ENCODE results near the gene SHBG. TPM values are rescaled to one million over a fixed set of nuclear protein-coding genes. Genes with fewer than 3 reads are reported as not detected.
A peak's percentile ranks its signal among the peaks of the same experiment; 100 is the strongest.
"Not testable (repeated sequence)": the region's sequence is repeated elsewhere in the genome, so short reads cannot be mapped to it uniquely, and the experiment has no call there.

Gene SHBG
- total RNA-seq, 1 donor from 2014 or later, result not detected

- H3K9me3 ChIP-seq, result no peaks in the 10 kb centered on the region
- H3K4me3 ChIP-seq, result no peak overlapping the region
- ATAC-seq (no peak), DNase-seq (no peak)
- no peak for TF ChIP-seq CTCF (IDR thresholded peaks at IDR 0.05)
- intact Hi-C loops (cut with DNase I), result no loop called here
- H3K4me1 ChIP-seq, result peaks cover 3% of the 10 kb centered on the region
- no peak overlapping the region for H3K27ac ChIP-seq
- no peaks in the 10 kb centered on the region for H3K27me3 ChIP-seq (ENCODE audit: low read depth)
- H3K36me3 ChIP-seq, result no peaks in the 10 kb centered on the region
These were observed 3.2 kb downstream of the SHBG start for GRCh38 chr17:7633093-7633492.

GRCh38 chr17:7634384-7634783 is 4.4 kb downstream of the SHBG start:
- Histone ChIP-seq H3K27ac (no peak overlapping the region), H3K27me3 (ENCODE audit: low read depth) (no peaks in the 10 kb centered on the region), H3K36me3 (no peaks in the 10 kb centered on the region), H3K4me3 (no peak overlapping the region), H3K9me3 (no peaks in the 10 kb centered on the region), H3K4me1 (no peaks in the 10 kb centered on the region)
- TF ChIP-seq CTCF (IDR thresholded peaks at IDR 0.05), result peak; percentile 21
- intact Hi-C loops (cut with DNase I), result no loop called here
- DNase-seq, result no peak
- ATAC-seq, result peak; percentile 17 to 28

GRCh38 chr17:7636163-7636562 is 6.2 kb downstream of the SHBG start:
- Histone ChIP-seq H3K9me3 (no peaks in the 10 kb centered on the region), H3K27ac (no peak overlapping the region), H3K4me3 (no peak overlapping the region), H3K36me3 (no peaks in the 10 kb centered on the region), H3K27me3 (ENCODE audit: low read depth) (no peaks in the 10 kb centered on the region), H3K4me1 (no peaks in the 10 kb centered on the region)
- ATAC-seq (no peak), DNase-seq (no peak)
- intact Hi-C loops (cut with DNase I), result no loop called here
- no peak for TF ChIP-seq CTCF (IDR thresholded peaks at IDR 0.05)

DNA sequence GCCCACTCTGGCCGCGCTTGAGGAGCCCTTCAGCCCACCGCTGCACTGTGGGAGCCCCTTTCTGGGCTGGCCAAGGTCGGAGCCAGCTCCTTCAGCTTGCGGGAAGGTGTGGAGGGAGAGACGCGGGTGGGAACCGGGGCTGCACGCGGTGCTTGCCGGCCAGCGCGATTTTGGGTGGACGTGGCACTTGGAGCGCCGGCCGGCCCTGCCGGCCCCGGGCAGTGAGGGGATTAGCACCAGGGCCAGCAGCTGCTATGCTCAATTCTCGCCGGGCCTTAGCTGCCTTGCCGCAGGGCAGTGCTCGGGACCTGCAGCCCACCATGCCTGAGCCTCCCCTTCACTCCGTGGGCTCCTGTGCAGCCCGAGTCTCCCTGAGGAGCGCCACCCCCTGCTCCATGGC is 10.8 kb downstream of the SHBG start:
- TF ChIP-seq CTCF (IDR thresholded peaks at IDR 0.05), result no peak
- H3K9me3 ChIP-seq, result no peaks in the 10 kb centered on the region
- H3K27me3 ChIP-seq (ENCODE audit: low read depth), result no peaks in the 10 kb centered on the region
- no peak for ATAC-seq
- intact Hi-C loops (cut with DNase I), result no loop called here
- no peak overlapping the region for H3K27ac ChIP-seq
- no peaks in the 10 kb centered on the region for H3K4me1 ChIP-seq
- no peak overlapping the region for H3K4me3 ChIP-seq
- H3K36me3 ChIP-seq, result no peaks in the 10 kb centered on the region
- DNase-seq, result no peak

DNA sequence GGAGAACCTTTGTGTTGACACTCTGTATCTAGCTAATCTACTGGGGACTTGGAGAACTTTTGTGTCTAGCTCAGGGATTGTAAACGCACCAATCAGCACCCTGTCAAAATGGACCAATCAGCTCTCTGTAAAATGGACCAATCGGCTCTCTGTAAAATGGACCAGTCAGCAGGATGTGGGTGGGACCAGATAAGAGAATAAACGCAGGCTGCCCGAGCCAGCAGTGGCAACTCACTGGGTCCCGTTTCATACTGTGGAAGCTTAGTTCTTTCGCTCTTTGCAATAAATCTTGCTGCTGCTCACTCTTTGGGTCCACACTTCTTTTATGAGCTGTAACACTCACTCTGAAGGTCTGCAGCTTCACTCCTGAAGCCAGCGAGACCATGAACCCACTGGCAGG is 11.7 kb downstream of the SHBG start:
- H3K27ac ChIP-seq; DNase-seq; H3K27me3 ChIP-seq (ENCODE audit: low read depth); intact Hi-C loops (cut with DNase I); H3K4me1 ChIP-seq; ATAC-seq; H3K9me3 ChIP-seq; H3K36me3 ChIP-seq; H3K4me3 ChIP-seq: not testable (repeated sequence)

DNA sequence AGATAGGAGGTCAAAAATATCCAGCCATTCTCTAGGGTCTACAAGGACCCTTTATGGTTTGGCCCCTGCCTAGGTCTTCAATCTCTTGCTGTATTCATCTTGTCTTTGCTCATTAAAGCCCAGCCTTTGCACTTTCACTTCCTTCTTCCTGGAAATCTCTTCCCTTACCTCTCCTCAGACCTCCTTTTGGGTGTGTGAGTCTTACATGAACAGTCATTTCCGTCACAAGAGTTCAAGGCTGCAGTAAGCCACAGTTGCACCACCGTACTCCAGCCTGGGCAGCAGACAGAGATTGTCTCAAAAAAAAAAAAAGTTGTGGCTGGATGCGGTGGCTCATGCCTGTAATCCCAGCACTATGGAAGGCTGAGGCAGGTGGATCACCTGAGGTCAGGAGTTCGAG is 14.8 kb downstream of the SHBG start:
- intact Hi-C loops (cut with DNase I), result no loop called here
- Histone ChIP-seq H3K27me3 (ENCODE audit: low read depth) (peaks cover 9% of the 10 kb centered on the region), H3K9me3 (no peaks in the 10 kb centered on the region), H3K4me3 (no peak overlapping the region), H3K27ac (no peak overlapping the region), H3K36me3 (no peaks in the 10 kb centered on the region), H3K4me1 (no peaks in the 10 kb centered on the region)
- ATAC-seq (peak; percentile 54 to 59), DNase-seq (no peak)
- no peak for TF ChIP-seq CTCF (IDR thresholded peaks at IDR 0.05)
